GM12878 (cell line): ENCODE measurements around the gene KIF3A. TPM values are rescaled to one million over a fixed set of nuclear protein-coding genes. Genes with fewer than 3 reads are reported as not detected.

Source experiments
- ATAC-seq: fragments of 200-7000 bp; cut with Tn5 transposase; 3 replicates; pipeline ENCODE4 v1.9.1; 2020; ENCODE audit warnings: mild to moderate bottlenecking, moderate library complexity
- BruUV-seq: library from RNA; stranded (reverse); fragments of 400-500 nt; replicated peaks from 2 replicates; lab custom pipeline; 2021; lab: Mats Ljungman, UMichigan
- CTCF ChIA-PET: fragments of 300-600 bp; sonication (Branson Sonifier 250); formaldehyde crosslinking; extraction: SDS; loops from one replicate; lab custom pipeline; 2021; ENCODE audit warnings: inconsistent platforms; lab: Yijun Ruan, JAX
- POLR2A ChIA-PET: fragments of 350-600 bp; formaldehyde crosslinking; extraction: SDS; loops from one replicate; lab custom pipeline; 2021; ENCODE audit warnings: inconsistent platforms; lab: Charles Lee
- RAD21 ChIA-PET: fragments of 300-600 bp; sonication (Branson Sonifier 250); formaldehyde crosslinking; loops from one replicate; lab custom pipeline; 2023; ENCODE audit warnings: antibody characterized with exemption; ENCODE audit not compliant: unreplicated experiment; lab: Charles Lee
- SMC1A ChIA-PET: fragments of 300-600 bp; sonication (Branson Sonifier 250); formaldehyde crosslinking; loops from one replicate; lab custom pipeline; 2023; ENCODE audit not compliant: unreplicated experiment, uncharacterized antibody; lab: Charles Lee
- DNase-seq: peaks from one replicate; pipeline ENCODE4 v3.0.0-alpha.2; 2011; ENCODE audit warnings: low read depth, low spot score
- FAIRE-seq: peaks from 3 replicates; lab custom pipeline; 2011; peaks lifted over from hg19 to GRCh38; lab: Jason Lieb, UNC
- H2AFZ ChIP-seq: 2 replicates; pipeline ENCODE4 v1.6.0; 2011; ENCODE audit warnings: low read depth, low read length, control low read depth; ENCODE audit not compliant: control insufficient read depth
- H3K27ac ChIP-seq: 2 replicates; pipeline ENCODE4 v1.5.1; 2011; ENCODE audit warnings: control low read depth; ENCODE audit not compliant: control insufficient read depth, insufficient read depth
- H3K27me3 ChIP-seq, 2 experiments: replicated peaks in 1 of 2; 2 replicates each; pipeline versions ENCODE4 v1.6.0 to v1.6.1; 2011; ENCODE audit warnings: low read length in 1 of 2; ENCODE audit not compliant: control insufficient read depth in 2 of 2, insufficient read depth in 2 of 2
- H3K36me3 ChIP-seq, 2 experiments: 2 replicates each; pipeline ENCODE4 v1.5.1; 2011; ENCODE audit warnings: low read length in 1 of 2; ENCODE audit not compliant: control insufficient read depth in 2 of 2, insufficient read depth in 2 of 2
- H3K4me1 ChIP-seq: 2 replicates; pipeline ENCODE4 v1.6.1; 2011; ENCODE audit warnings: mild to moderate bottlenecking, low read length, moderate library complexity, mixed read lengths; ENCODE audit not compliant: control insufficient read depth, insufficient read depth
- H3K4me2 ChIP-seq: 2 replicates; pipeline ENCODE4 v1.6.0; 2011; ENCODE audit warnings: control low read depth; ENCODE audit not compliant: control insufficient read depth, insufficient read depth
- H3K4me3 ChIP-seq: fragments of 200-600 bp; sonication (generic); 2 replicates; pipeline ENCODE4 v1.5.1; 2016
- H3K79me2 ChIP-seq: 2 replicates; pipeline ENCODE4 v1.6.0; 2011; ENCODE audit warnings: low read length; ENCODE audit not compliant: control insufficient read depth, insufficient read depth
- H3K9ac ChIP-seq: 2 replicates; pipeline ENCODE4 v1.8.0; 2011; ENCODE audit warnings: low read length, control low read depth, mixed read lengths; ENCODE audit not compliant: control insufficient read depth, insufficient read depth
- H3K9me3 ChIP-seq: replicated peaks from 3 replicates; pipeline ENCODE4 v1.5.1; 2011; ENCODE audit warnings: mild to moderate bottlenecking, low read length; ENCODE audit not compliant: control insufficient read depth, insufficient read depth
- H4K20me1 ChIP-seq: 2 replicates; pipeline ENCODE4 v1.6.0; 2011; ENCODE audit not compliant: control insufficient read depth, insufficient read depth
- CHD4 ChIP-seq: fragments of 200-600 bp; sonication (generic); IDR thresholded peaks from 2 replicates; pipeline ENCODE4 v1.6.1; 2016; ENCODE audit warnings: mild to moderate bottlenecking
- CUX1 ChIP-seq: IDR thresholded peaks from 2 replicates; pipeline ENCODE4 v1.6.1; 2012; ENCODE audit warnings: improper control_type of control experiment, low read depth, low read length; ENCODE audit not compliant: insufficient replicate concordance
- EED ChIP-seq: sonication (generic); IDR thresholded peaks from 2 replicates; pipeline ENCODE4 v1.6.1; 2016; ENCODE audit warnings: antibody characterized with exemption, low read depth
- FOXM1 ChIP-seq: IDR thresholded peaks from 2 replicates; pipeline ENCODE4 v1.6.1; 2012; ENCODE audit warnings: low read depth, mild to moderate bottlenecking, inconsistent platforms, low read length, moderate library complexity
- HDGF ChIP-seq: fragments of 450-650 bp; IDR thresholded peaks from 2 replicates; pipeline ENCODE4 v1.6.1; 2016; ENCODE audit warnings: antibody characterized with exemption
- JUND ChIP-seq: IDR thresholded peaks from 2 replicates; pipeline ENCODE4 v1.6.1; 2012; ENCODE audit warnings: low read depth, mild to moderate bottlenecking, low read length, improper control_type of control experiment, moderate library complexity
- MYB ChIP-seq: fragments of 150-350 bp; IDR thresholded peaks from 2 replicates; pipeline ENCODE4 v1.6.1; 2014; ENCODE audit warnings: mild to moderate bottlenecking, low read depth, low read length, borderline replicate concordance
- MYC ChIP-seq: IDR thresholded peaks from 2 replicates; pipeline ENCODE4 v1.6.1; 2011; ENCODE audit warnings: mild to moderate bottlenecking, low read length, moderate library complexity, inconsistent platforms; ENCODE audit not compliant: insufficient read depth, insufficient replicate concordance, insufficient read length, severe bottlenecking
- PAX5 ChIP-seq: IDR thresholded peaks from 2 replicates; pipeline ENCODE4 v1.6.1; 2011; ENCODE audit warnings: low read depth, low read length, borderline replicate concordance
- SUZ12 ChIP-seq: fragments of 200-600 bp; sonication (generic); IDR thresholded peaks from one replicate; pipeline ENCODE4 v1.6.1; 2018; ENCODE audit warnings: antibody characterized with exemption, mild to moderate bottlenecking; ENCODE audit not compliant: unreplicated experiment
- WGBS: methylation state at CpG from one replicate; pipeline ENCODE4 v1.1.6; 2016; ENCODE audit warnings: low lambda C conversion rate; ENCODE audit not compliant: insufficient replicate concordance, insufficient coverage; ENCODE audit errors: missing lambda C conversion rate; 5-methylcytosine and 5-hydroxymethylcytosine counted together
- in situ Hi-C: fragments of 300-500 bp; cut with MboI; formaldehyde crosslinking; loops from 9 replicates; pipeline ENCODE4 v1.14.3; 2018; ENCODE audit warnings: mixed read lengths
- intact Hi-C: fragments of 100-400 bp; cut with micrococcal nuclease; formaldehyde crosslinking; loops from one replicate; pipeline ENCODE4 v1.14.2; 2022; ENCODE audit not compliant: unreplicated experiment
- polyA plus RNA-seq, 11 experiments: library from polyadenylated mRNA; depleted of rRNA in 4 of 11; unstranded in 6 of 11; stranded (reverse) in 5 of 11; fragments of >200 nt; fragmentation: Nextera tagmentation in 4 of 11; fragmentation: Illumina TruSeq in 1 of 11; extraction: Ambion mirVana in 4 of 11; extraction: Trizol in 1 of 11; gene quantifications; 1 replicate in 1 of 11; 2 replicates in 10 of 11; pipeline versions ENCODE4 v1.2.1 to v1.2.3, GENCODE V29; 2011 to 2016; ENCODE audit warnings: inconsistent platforms in 2 of 11, missing spikeins in 2 of 11, low read depth in 1 of 11
- total RNA-seq, 4 experiments: library from RNA; depleted of rRNA in 3 of 4; stranded (reverse); fragments of >200 nt in 3 of 4; fragmentation: Illumina TruSeq in 1 of 4; extraction: Trizol in 1 of 4; gene quantifications; 2 replicates each; pipeline versions ENCODE4 v1.2.1 to v1.2.3, GENCODE V29; 2013 to 2021
- TF ChIP-seq, protein P1 (sequence below), 3 experiments: IDR thresholded peaks in 2 of 3; conservative IDR thresholded peaks in 1 of 3; 2 replicates each; pipeline ENCODE4 v1.5.1; 2011; ENCODE audit warnings: low read depth in 3 of 3, low read length in 3 of 3, mild to moderate bottlenecking in 3 of 3, control low read depth in 2 of 3, moderate library complexity in 2 of 3, inconsistent platforms in 1 of 3, mixed read lengths in 1 of 3; ENCODE audit not compliant: control insufficient read depth in 2 of 3, insufficient read depth in 1 of 3; ENCODE audit errors: extremely low read depth in 1 of 3
- TF ChIP-seq, protein P2 (sequence below): IDR thresholded peaks from 2 replicates; pipeline ENCODE4 v1.6.1; 2012; ENCODE audit warnings: mild to moderate bottlenecking, low read depth, low read length

The KIF3A gene
- total and polyA plus RNA-seq, 10 of the 15 experiments (the other 5 are each of a cell fraction or from before 2014, with no cell fraction given) = 2.7 to 36.5 (median 10.0) TPM

DNA sequence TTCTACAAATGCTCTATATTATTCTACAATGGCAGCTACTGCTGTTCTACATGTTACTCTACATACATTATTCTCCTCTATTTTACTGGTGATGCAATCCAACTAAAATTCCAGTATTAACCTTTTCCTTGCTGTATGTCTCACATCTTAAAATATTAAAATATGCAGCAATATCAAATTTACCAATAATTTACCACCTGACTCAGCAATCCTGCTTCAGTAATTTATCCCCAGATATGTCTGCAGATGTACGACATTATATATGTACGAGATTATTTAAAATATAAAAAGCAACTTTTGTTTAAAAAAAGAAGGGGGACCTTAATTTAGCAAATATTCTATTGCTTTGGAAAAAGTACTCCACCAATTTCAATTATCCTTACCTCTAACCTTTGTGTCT, 11.6 kb downstream of the KIF3A start:
- ChIA-PET SMC1A (interaction anchor here (0.8 to 4.0 kb wide), 5 partner anchors 9 to 81 kb away, joined by 3 to 31 read pairs (median 4); partner anchors contain the start of gene KIF3A), POLR2A (interaction anchor here (0.5 to 1.9 kb wide), 2 partner anchors 18 to 321 kb away, joined by 3 to 6 read pairs; no protein-coding TSS in a partner anchor), CTCF (interaction anchor here (0.5 to 1.4 kb wide), 3 partner anchors 10 to 275 kb away, joined by 3 read pairs; no protein-coding TSS in a partner anchor), RAD21 (interaction anchor here (0.6 to 1.4 kb wide), 3 partner anchors 55 to 268 kb away, joined by 3 to 5 read pairs (median 3); no protein-coding TSS in a partner anchor)
- no peak overlapping the region for H3K9ac ChIP-seq
- in situ Hi-C loops (no loop called here), intact Hi-C loops (no loop called here)
- H3K27ac ChIP-seq = no peak overlapping the region
- H4K20me1 ChIP-seq = no peaks in the 10 kb centered on the region
- H3K36me3 ChIP-seq = no peaks in the 10 kb centered on the region
- H3K4me2 ChIP-seq = no peak overlapping the region
- no peaks in the 10 kb centered on the region for H3K79me2 ChIP-seq
- DNase-seq = no peak
- H3K4me1 ChIP-seq = no peaks in the 10 kb centered on the region
- no peaks in the 10 kb centered on the region for H3K9me3 ChIP-seq
- no peak for FAIRE-seq
- no peak overlapping the region for H3K4me3 ChIP-seq
- no TSS peak for BruUV-seq
- no peak for ATAC-seq
- H2AFZ ChIP-seq = no peak overlapping the region
- 75% methylated on average over 2 of the region's 2 CpGs for WGBS
- H3K27me3 ChIP-seq = no peaks in the 10 kb centered on the region
- TF ChIP-seq MYC (no peak), FOXM1 (no peak), MYB (no peak), SUZ12 (no peak), HDGF (no peak), CHD4 (no peak), EED (no peak), CUX1 (no peak), JUND (no peak), PAX5 (no peak)
- TF ChIP-seq, protein P1, sequence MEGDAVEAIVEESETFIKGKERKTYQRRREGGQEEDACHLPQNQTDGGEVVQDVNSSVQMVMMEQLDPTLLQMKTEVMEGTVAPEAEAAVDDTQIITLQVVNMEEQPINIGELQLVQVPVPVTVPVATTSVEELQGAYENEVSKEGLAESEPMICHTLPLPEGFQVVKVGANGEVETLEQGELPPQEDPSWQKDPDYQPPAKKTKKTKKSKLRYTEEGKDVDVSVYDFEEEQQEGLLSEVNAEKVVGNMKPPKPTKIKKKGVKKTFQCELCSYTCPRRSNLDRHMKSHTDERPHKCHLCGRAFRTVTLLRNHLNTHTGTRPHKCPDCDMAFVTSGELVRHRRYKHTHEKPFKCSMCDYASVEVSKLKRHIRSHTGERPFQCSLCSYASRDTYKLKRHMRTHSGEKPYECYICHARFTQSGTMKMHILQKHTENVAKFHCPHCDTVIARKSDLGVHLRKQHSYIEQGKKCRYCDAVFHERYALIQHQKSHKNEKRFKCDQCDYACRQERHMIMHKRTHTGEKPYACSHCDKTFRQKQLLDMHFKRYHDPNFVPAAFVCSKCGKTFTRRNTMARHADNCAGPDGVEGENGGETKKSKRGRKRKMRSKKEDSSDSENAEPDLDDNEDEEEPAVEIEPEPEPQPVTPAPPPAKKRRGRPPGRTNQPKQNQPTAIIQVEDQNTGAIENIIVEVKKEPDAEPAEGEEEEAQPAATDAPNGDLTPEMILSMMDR (IDR thresholded peaks at IDR 0.05 in 2 of 3, conservative IDR thresholded peaks at IDR 0.05 in 1 of 3; ENCODE audit: control insufficient read depth in 2 of 3, extremely low read depth in 1 of 3, insufficient read depth in 1 of 3, low read depth in 3 of 3, low read length in 3 of 3) = no peak
- TF ChIP-seq, protein P2, sequence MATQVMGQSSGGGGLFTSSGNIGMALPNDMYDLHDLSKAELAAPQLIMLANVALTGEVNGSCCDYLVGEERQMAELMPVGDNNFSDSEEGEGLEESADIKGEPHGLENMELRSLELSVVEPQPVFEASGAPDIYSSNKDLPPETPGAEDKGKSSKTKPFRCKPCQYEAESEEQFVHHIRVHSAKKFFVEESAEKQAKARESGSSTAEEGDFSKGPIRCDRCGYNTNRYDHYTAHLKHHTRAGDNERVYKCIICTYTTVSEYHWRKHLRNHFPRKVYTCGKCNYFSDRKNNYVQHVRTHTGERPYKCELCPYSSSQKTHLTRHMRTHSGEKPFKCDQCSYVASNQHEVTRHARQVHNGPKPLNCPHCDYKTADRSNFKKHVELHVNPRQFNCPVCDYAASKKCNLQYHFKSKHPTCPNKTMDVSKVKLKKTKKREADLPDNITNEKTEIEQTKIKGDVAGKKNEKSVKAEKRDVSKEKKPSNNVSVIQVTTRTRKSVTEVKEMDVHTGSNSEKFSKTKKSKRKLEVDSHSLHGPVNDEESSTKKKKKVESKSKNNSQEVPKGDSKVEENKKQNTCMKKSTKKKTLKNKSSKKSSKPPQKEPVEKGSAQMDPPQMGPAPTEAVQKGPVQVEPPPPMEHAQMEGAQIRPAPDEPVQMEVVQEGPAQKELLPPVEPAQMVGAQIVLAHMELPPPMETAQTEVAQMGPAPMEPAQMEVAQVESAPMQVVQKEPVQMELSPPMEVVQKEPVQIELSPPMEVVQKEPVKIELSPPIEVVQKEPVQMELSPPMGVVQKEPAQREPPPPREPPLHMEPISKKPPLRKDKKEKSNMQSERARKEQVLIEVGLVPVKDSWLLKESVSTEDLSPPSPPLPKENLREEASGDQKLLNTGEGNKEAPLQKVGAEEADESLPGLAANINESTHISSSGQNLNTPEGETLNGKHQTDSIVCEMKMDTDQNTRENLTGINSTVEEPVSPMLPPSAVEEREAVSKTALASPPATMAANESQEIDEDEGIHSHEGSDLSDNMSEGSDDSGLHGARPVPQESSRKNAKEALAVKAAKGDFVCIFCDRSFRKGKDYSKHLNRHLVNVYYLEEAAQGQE = no peak
